Left renal cortex interstitium (tissue), 4 donors: ENCODE measurements around the gene OR10H5. TPM values are rescaled to one million over a fixed set of nuclear protein-coding genes. Genes with fewer than 3 reads are reported as not detected.
"Not testable (repeated sequence)": the region's sequence is repeated elsewhere in the genome, so short reads cannot be mapped to it uniquely, and the experiment has no call there.

Experiments
- DNase-seq, 4 donors: peaks; one replicate each; pipeline ENCODE4 v3.0.0-alpha.2; 2013; ENCODE audit warnings: low read depth in 4 of 4, low spot score in 2 of 4, missing footprints in 1 of 4
- polyA plus RNA-seq, 4 donors: library from polyadenylated mRNA; unstranded; fragments of 120-200 nt; gene quantifications; one replicate each; pipeline ENCODE4 v1.2.1, GENCODE V29; 2013; ENCODE audit not compliant: insufficient read length in 4 of 4

The OR10H5 gene
- polyA plus RNA-seq, 4 donors, result 0.03 to 0.13 (median 0.08) TPM

GRCh38 chr19:15810335-15810734, 22.9 kb downstream of the OR10H5 start:
- DNase-seq, result no peak

DNA sequence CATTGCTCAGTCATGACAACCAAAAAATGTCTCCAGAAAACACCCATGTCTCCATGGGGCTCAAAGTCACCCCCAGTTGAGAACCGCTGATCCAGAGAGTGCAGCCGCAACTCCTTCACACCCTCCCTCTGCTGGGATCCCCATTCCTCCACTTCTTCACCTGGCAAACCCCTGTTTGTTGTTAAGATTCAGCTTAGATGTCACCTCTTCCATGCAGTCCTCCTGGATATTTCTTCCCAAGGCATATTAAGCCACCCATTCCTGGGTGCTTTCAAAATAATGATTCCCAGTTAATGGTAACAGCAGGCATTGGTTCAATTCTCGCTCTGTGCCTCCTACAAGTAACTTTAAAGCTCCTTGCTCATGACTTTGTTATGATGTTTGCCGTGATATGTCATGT, 24.0 kb downstream of the OR10H5 start:
- DNase-seq, result no peak

DNA sequence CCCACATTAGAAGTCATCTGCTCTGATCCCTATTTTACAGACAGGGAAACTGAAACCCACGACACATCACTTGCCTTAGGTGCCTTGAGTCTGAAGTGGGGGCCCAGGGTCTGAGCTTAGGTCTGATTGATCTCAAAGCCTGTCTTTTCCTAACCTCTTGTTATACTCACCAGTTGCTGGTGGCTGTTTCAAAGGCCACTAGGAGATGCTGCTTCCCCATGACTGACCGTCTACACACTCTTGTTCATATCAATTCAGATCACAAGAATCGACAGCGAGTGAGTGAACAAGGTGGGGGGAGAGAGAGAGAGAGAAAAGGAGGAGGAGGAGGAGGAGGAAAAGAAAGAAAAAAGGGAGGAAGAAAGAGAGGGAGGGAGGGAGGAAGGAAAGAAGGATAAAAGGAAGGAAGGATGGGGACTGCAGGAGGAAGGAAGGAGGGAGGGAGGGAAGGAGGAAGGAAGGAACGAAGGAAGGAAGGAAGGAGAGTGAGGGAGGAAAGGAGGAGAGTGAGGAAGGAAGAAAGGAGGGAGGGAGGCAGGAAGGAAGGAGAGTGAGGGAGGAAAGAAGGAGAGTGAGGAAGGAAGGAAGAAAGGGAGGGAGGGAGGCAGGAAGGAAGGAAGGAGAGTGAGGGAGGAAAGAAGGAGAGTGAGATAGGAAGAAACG, 24.7 kb downstream of the OR10H5 start:
- no peak for DNase-seq

GRCh38 chr19:15813916-15814315, 26.5 kb downstream of the OR10H5 start:
- no peak for DNase-seq

GRCh38 chr19:15815306-15815705, 27.8 kb downstream of the OR10H5 start, which contains the start of gene OR10H1:
Gene OR10H1, minus strand, starts transcription at chr19:15815664. Its CDS starts 7,627 bp downstream, at chr19:15808037.
- DNase-seq, result no peak

DNA sequence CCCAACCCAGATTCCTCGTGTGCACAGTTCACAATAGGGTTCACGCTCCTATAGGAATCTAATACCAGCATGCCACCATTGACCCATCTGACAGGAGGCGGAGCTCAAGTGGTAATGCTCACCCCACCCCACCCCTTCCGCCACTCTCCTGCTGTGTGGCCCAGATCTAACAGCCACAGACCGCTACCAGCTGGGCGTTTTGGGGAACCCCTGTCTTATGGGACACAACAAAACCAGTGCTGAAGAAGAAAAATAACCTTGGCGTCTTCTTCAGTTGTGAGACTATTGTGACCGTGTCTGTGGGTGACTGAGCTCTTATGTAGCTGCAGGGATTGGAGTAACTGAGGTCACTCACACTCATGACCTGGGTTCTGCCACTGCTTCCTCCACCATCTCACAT, 33.2 kb downstream of the OR10H5 start:
- no peak for DNase-seq

- DNase-seq, result no peak
Observed at GRCh38 chr19:15825753-15826152, 38.3 kb downstream of the OR10H5 start.

DNA sequence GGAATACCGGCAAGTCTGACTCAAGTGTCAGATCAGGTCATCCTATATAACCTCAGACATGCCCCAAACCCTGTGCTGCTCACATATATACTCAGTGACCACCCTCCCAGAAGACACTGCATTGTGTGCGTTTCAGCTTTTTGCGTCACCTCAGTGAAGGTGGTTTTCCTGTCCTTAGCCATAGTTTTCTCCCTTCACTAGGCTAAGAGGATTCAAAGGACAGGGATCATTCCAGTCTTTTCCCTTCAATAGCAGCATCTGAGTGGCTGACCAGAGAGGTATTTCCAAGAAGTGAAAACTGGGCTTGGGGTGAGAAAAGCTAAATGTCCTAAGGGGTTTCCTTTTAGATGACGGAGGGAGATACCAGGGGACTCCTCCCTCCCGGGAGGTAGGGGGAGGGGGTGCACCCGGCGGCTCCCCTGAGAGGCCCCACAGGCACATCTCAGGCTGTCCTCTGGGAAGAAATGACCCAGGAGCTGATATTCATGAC, 40.7 kb downstream of the OR10H5 start:
- no peak for DNase-seq

GRCh38 chr19:15828611-15829305, 41.3 kb downstream of the OR10H5 start:
- not testable (repeated sequence) for DNase-seq

- no peak for DNase-seq
Observed at GRCh38 chr19:15829306-15829698, 41.8 kb downstream of the OR10H5 start.

DNA sequence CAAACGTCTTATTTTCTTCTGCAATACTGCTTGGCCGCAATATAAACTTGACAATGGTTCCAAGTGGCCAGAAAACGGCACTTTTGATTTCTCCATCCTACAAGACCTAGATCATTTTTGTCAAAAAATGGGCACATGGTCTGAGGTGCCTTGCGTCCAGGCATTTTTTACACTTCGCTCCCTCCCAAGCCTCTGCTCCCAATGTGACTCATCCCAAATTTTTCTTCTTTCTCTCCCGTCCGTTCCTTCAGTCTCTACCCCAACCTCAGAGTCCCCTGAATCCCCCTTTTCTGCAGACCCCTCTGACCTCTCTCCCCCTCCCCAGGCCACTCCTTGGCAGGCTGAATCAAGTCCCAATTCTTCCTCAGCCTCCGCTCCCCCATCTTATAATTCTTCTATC, 42.3 kb downstream of the OR10H5 start:
- no peak for DNase-seq

- DNase-seq, result no peak
Observed at GRCh38 chr19:15831626-15832025, 44.2 kb downstream of the OR10H5 start.

DNA sequence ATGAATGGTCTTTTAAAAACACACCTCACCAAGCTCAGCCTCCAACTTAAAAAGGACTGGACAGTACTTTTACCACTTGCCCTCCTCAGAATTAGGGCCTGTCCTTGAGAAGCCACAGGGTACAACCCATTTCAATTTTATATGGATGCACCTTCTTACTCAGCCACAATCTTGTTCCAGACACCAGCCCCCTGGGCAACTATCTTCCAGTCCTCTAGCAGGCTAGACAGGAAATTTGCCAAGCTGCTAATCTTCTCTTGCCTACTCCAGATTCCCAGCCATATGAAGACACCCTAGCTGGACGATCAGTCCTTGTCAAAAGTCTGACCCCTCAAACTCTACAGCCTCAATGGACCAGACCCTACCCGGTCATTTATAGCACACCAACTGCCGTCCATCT, 46.8 kb downstream of the OR10H5 start:
- not testable (repeated sequence) for DNase-seq

GRCh38 chr19:15835565-15836329, 48.3 kb downstream of the OR10H5 start:
- not testable (repeated sequence) for DNase-seq

- DNase-seq, result peak; percentile 91 to 98 (median 93)
Observed at GRCh38 chr19:15836330-15837220, 49.1 kb downstream of the OR10H5 start.

GRCh38 chr19:15837221-15837731, 49.8 kb downstream of the OR10H5 start:
- no peak for DNase-seq

GRCh38 chr19:15838351-15838750, 50.9 kb downstream of the OR10H5 start:
- DNase-seq, result no peak

GRCh38 chr19:15839888-15840287, 52.4 kb downstream of the OR10H5 start:
- not testable (repeated sequence) for DNase-seq

DNA sequence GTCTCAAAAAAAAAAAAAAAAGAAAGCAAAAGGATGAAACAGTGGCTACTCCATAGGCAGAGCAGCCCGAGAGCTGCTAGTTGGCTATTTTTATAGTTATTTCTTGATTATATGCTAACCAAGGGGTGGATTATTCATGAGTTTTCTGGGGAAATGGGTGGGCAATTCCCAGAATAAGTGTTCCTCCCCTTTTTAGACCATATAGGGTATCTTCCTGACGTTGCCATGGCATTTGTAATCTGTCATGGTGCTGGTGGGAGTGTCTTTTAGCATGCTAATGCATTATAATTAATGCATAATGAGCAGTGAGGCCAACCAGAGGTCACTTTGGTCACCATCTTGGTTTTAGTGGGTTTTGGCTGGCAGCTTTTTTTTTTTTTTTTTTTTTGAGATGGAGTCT, 53.4 kb downstream of the OR10H5 start:
- no peak for DNase-seq
